OCI-LY7 (cell line): Measurements from ENCODE around the gene EAF2. TPM values are rescaled to one million over a fixed set of nuclear protein-coding genes. Genes with fewer than 3 reads are reported as not detected.

ENCODE experiments used
- BruUV-seq: library from RNA; stranded (reverse); fragments of 400-500 nt; replicated peaks from 2 replicates; lab custom pipeline; 2021; lab: Mats Ljungman, UMichigan
- CTCF ChIA-PET: fragments of 300-600 bp; sonication (Branson Sonifier 250); formaldehyde crosslinking; loops from one replicate; lab custom pipeline; 2022; ENCODE audit warnings: antibody characterized with exemption; ENCODE audit not compliant: unreplicated experiment; lab: Charles Lee
- POLR2A ChIA-PET: fragments of 300-600 bp; sonication (Branson Sonifier 250); formaldehyde crosslinking; loops from one replicate; lab custom pipeline; 2022; ENCODE audit warnings: antibody characterized with exemption; lab: Charles Lee
- DNase-seq: peaks from one replicate; pipeline ENCODE4 v3.0.0-alpha.2; 2015; ENCODE audit warnings: low spot score
- H2AFZ ChIP-seq: fragments of 200-600 bp; sonication (generic), shearing (Covaris generic); 2 replicates; pipeline ENCODE4 v1.6.1; 2014; ENCODE audit warnings: mild to moderate bottlenecking, antibody characterized with exemption, low read length, moderate library complexity
- H3K27ac ChIP-seq: fragments of 200-600 bp; sonication (generic); 2 replicates; pipeline ENCODE4 v1.5.1; 2014; ENCODE audit warnings: mixed run types, low read depth, mild to moderate bottlenecking, moderate library complexity, low read length, inconsistent platforms; ENCODE audit not compliant: poor library complexity, severe bottlenecking
- H3K36me3 ChIP-seq: fragments of 200-600 bp; sonication (generic); 2 replicates; pipeline ENCODE4 v1.6.1; 2014; ENCODE audit warnings: mild to moderate bottlenecking, antibody characterized with exemption, low read length, moderate library complexity, mixed read lengths; ENCODE audit not compliant: insufficient read depth
- H3K4me1 ChIP-seq: fragments of 200-600 bp; sonication (generic); 2 replicates; pipeline ENCODE4 v1.5.1; 2014; ENCODE audit warnings: mild to moderate bottlenecking, low read length; ENCODE audit not compliant: insufficient read depth, poor library complexity, severe bottlenecking
- H3K4me2 ChIP-seq: fragments of 200-600 bp; sonication (generic); 2 replicates; pipeline ENCODE4 v1.6.1; 2014; ENCODE audit warnings: mild to moderate bottlenecking, low read length
- H3K4me3 ChIP-seq: fragments of 200-600 bp; sonication (generic); 2 replicates; pipeline ENCODE4 v1.5.1; 2014; ENCODE audit warnings: mild to moderate bottlenecking, low read depth, low read length; ENCODE audit not compliant: poor library complexity, severe bottlenecking
- H3K79me2 ChIP-seq: fragments of 200-600 bp; sonication (generic); 2 replicates; pipeline ENCODE4 v1.6.1; 2016; ENCODE audit warnings: low read depth, mild to moderate bottlenecking, low read length, moderate library complexity, mixed read lengths; ENCODE audit not compliant: insufficient read depth
- H3K9me2 ChIP-seq: fragments of 200-600 bp; sonication (generic); 2 replicates; pipeline ENCODE4 v1.6.1; 2016; ENCODE audit warnings: mild to moderate bottlenecking, low read length, mixed read lengths; ENCODE audit not compliant: insufficient read depth
- H3K9me3 ChIP-seq: fragments of 200-600 bp; sonication (generic); 2 replicates; pipeline ENCODE4 v1.6.1; 2014; ENCODE audit warnings: mild to moderate bottlenecking, mixed run types, low read length, mixed read lengths
- H4K20me1 ChIP-seq: fragments of 200-600 bp; sonication (generic); 2 replicates; pipeline ENCODE4 v1.6.1; 2014; ENCODE audit warnings: mild to moderate bottlenecking, antibody characterized with exemption, low read length, moderate library complexity, mixed read lengths; ENCODE audit not compliant: insufficient read depth
- CTCF ChIP-seq: fragments of 200-600 bp; sonication (generic); conservative IDR thresholded peaks from 2 replicates; pipeline ENCODE4 v1.5.1; 2014; ENCODE audit warnings: mild to moderate bottlenecking, antibody characterized with exemption, low read length, moderate library complexity, mixed read lengths
- EZH2phosphoT487 ChIP-seq: fragments of 200-600 bp; sonication (generic); IDR thresholded peaks from 2 replicates; pipeline ENCODE4 v1.6.1; 2018; ENCODE audit warnings: low read depth, borderline replicate concordance, mild to moderate bottlenecking, mixed run types, antibody characterized with exemption, low read length, moderate library complexity, mixed read lengths
- intact Hi-C: fragments of 100-400 bp; cut with micrococcal nuclease; formaldehyde crosslinking; loops from one replicate; pipeline ENCODE4 v1.10.0; 2022; ENCODE audit not compliant: unreplicated experiment
- total RNA-seq, 2 experiments: library from RNA; depleted of rRNA in 1 of 2; stranded (reverse); fragments of >200 nt in 1 of 2; shearing (Covaris generic) in 1 of 2; gene quantifications; 2 replicates each; pipeline ENCODE4 v1.2.3, GENCODE V29; 2014 to 2022

EAF2 gene
- total RNA-seq, 2 experiments from 2014 or later: 78.1 to 132 TPM

GRCh38 chr3:121793078-121793477 lies 41.9 kb upstream of the EAF2 start:
- intact Hi-C loops: loop anchor here (5.0 kb wide), 1 partner anchor 246 kb away; the partner anchor contains the start of gene POLQ
- peaks cover 55% of the 10 kb centered on the region for H3K4me1 ChIP-seq
- BruUV-seq: no TSS peak
- peak overlapping the region; percentile 49 for H3K4me3 ChIP-seq
- no peaks in the 10 kb centered on the region for H4K20me1 ChIP-seq
- DNase-seq: peak; percentile 21
- H3K27ac ChIP-seq: peak overlapping the region; percentile 91
- CTCF ChIA-PET: interaction anchor here (0.6 to 1.4 kb wide), 3 partner anchors 8 to 16 kb away, joined by 3 to 4 read pairs (median 3); no protein-coding TSS in a partner anchor
- TF ChIP-seq EZH2phosphoT487 (no peak), CTCF (no peak)
- no peaks in the 10 kb centered on the region for H3K9me3 ChIP-seq
- H3K79me2 ChIP-seq: peaks cover 28% of the 10 kb centered on the region; the same call in 1 of the 2 replicates
- peaks cover 92% of the 10 kb centered on the region for H3K36me3 ChIP-seq
- H2AFZ ChIP-seq: peak overlapping the region; percentile 16; the same call in 1 of the 2 replicates
- POLR2A ChIA-PET: interaction anchor here (0.5 to 8.4 kb wide), 12 partner anchors 9 to 1485 kb away, joined by 3 to 178 read pairs (median 6); partner anchors contain the start of genes EAF2 and IQCB1
- H3K9me2 ChIP-seq: no peaks in the 10 kb centered on the region
- H3K4me2 ChIP-seq: peak overlapping the region; percentile 67

GRCh38 chr3:121794264-121794983 lies 40.6 kb upstream of the EAF2 start:
- H2AFZ ChIP-seq: no peak overlapping the region
- no peaks in the 10 kb centered on the region; the same call in 1 of the 2 replicates for H3K9me3 ChIP-seq
- H3K4me2 ChIP-seq: peak overlapping the region; percentile 67
- no peaks in the 10 kb centered on the region for H3K9me2 ChIP-seq
- H3K36me3 ChIP-seq: peaks cover 92% of the 10 kb centered on the region
- peaks cover 30% of the 10 kb centered on the region; the same call in 1 of the 2 replicates for H3K79me2 ChIP-seq
- CTCF ChIA-PET: no interaction called here
- POLR2A ChIA-PET: interaction anchor here (0.5 to 8.4 kb wide), 17 partner anchors 9 to 124 kb away, joined by 3 to 178 read pairs (median 4); partner anchors contain the start of genes EAF2, GOLGB1 and IQCB1
- TF ChIP-seq EZH2phosphoT487 (no peak), CTCF (no peak)
- H3K27ac ChIP-seq: peak overlapping the region; percentile 91
- BruUV-seq: TSS peak; percentile 6
- no peaks in the 10 kb centered on the region for H4K20me1 ChIP-seq
- H3K4me3 ChIP-seq: peak overlapping the region; percentile 49
- intact Hi-C loops: loop anchor here (1.0 to 5.0 kb wide), 3 partner anchors 15 to 247 kb away; partner anchors contain the start of genes EAF2, IQCB1 and POLQ
- DNase-seq: peak; percentile 61
- H3K4me1 ChIP-seq: peaks cover 55% of the 10 kb centered on the region
